Fibroblast of lung (primary cell): ENCODE data around the gene MAPKAPK2. TPM values are rescaled to one million over a fixed set of nuclear protein-coding genes. Genes with fewer than 3 reads are reported as not detected.

Experiments used
- DNase-seq, 2 donors: peaks; one replicate each; pipeline versions ENCODE4 v3.0.0 to v3.0.0-alpha.2; 2010; ENCODE audit warnings: low read depth in 2 of 2
- H2AFZ ChIP-seq: 2 replicates; pipeline ENCODE4 v1.5.1; 2012; ENCODE audit warnings: low read length, control low read depth, inconsistent platforms
- H3K27ac ChIP-seq: 2 replicates; pipeline ENCODE4 v1.5.1; 2011; ENCODE audit warnings: low read length, control low read depth; ENCODE audit not compliant: insufficient read depth
- H3K27me3 ChIP-seq: 2 replicates; pipeline ENCODE4 v1.5.1; 2011; ENCODE audit warnings: mild to moderate bottlenecking, low read length; ENCODE audit not compliant: control insufficient read depth, insufficient read depth
- H3K36me3 ChIP-seq: 2 replicates; pipeline ENCODE4 v1.5.1; 2011; ENCODE audit warnings: low read length; ENCODE audit not compliant: control insufficient read depth, insufficient read depth
- H3K4me1 ChIP-seq: 2 replicates; pipeline ENCODE4 v1.5.1; 2011; ENCODE audit warnings: low read length; ENCODE audit not compliant: control insufficient read depth, insufficient read depth; ENCODE audit errors: extremely low read depth
- H3K4me2 ChIP-seq: 2 replicates; pipeline ENCODE4 v1.5.1; 2011; ENCODE audit warnings: low read length, control low read depth; ENCODE audit not compliant: insufficient read depth; ENCODE audit errors: extremely low read depth
- H3K4me3 ChIP-seq, 4 experiments: fragments of 200-600 bp in 1 of 4; sonication (generic) in 1 of 4; replicated peaks in 1 of 4; 2 replicates each; pipeline ENCODE4 v1.5.1; 2011 to 2016; ENCODE audit warnings: low read length in 4 of 4, low read depth in 3 of 4, mild to moderate bottlenecking in 3 of 4, control low read depth in 2 of 4, inconsistent platforms in 1 of 4, mixed read lengths in 1 of 4; ENCODE audit not compliant: insufficient read depth in 1 of 4; ENCODE audit errors: control extremely low read depth in 1 of 4
- H3K79me2 ChIP-seq: 2 replicates; pipeline ENCODE4 v1.5.1; 2012; ENCODE audit warnings: mild to moderate bottlenecking, low read length, inconsistent platforms; ENCODE audit not compliant: control insufficient read depth, insufficient read depth
- H3K9ac ChIP-seq: 2 replicates; pipeline ENCODE4 v1.5.1; 2011; ENCODE audit warnings: mild to moderate bottlenecking, low read length, control low read depth; ENCODE audit not compliant: insufficient read depth
- H3K9me3 ChIP-seq: 2 replicates; pipeline ENCODE4 v1.5.1; 2012; ENCODE audit warnings: low read depth, low read length; ENCODE audit not compliant: control insufficient read depth, insufficient read depth
- H4K20me1 ChIP-seq: 2 replicates; pipeline ENCODE4 v1.5.1; 2011; ENCODE audit warnings: low read length; ENCODE audit not compliant: control insufficient read depth, insufficient read depth; ENCODE audit errors: extremely low read depth
- CTCF ChIP-seq, 2 donors: IDR thresholded peaks in 1 of 2; conservative IDR thresholded peaks in 1 of 2; 1 replicate in 1 of 2; 2 replicates in 1 of 2; pipeline ENCODE4 v1.5.1; 2011 to 2012; ENCODE audit warnings: low read length in 2 of 2, control low read depth in 1 of 2, inconsistent platforms in 1 of 2, low read depth in 1 of 2, mild to moderate bottlenecking in 1 of 2
- EZH2 ChIP-seq: IDR thresholded peaks from 2 replicates; pipeline ENCODE4 v1.5.1; 2012; ENCODE audit warnings: low read length, control low read depth, mild to moderate bottlenecking; ENCODE audit errors: missing control alignments
- polyA plus RNA-seq, 2 donors: library from polyadenylated mRNA; depleted of rRNA in 1 of 2; stranded (reverse) in 1 of 2; unstranded in 1 of 2; fragments of >200 nt; gene quantifications; 2 replicates each; pipeline ENCODE4 v1.2.1, GENCODE V29; 2011 to 2012; ENCODE audit warnings: missing spikeins in 1 of 2
- total RNA-seq: library from RNA; depleted of rRNA; stranded (reverse); fragments of >200 nt; gene quantifications from 2 replicates; pipeline ENCODE4 v1.2.1, GENCODE V29; 2014

The MAPKAPK2 gene
- total and polyA plus RNA-seq, 2 donors (not counting 1 experiment from before 2014, with no cell fraction given), result 51.9 to 85.7 TPM

GRCh38 chr1:206783506-206783905, 98.8 kb downstream of the MAPKAPK2 start:
- H3K4me2 ChIP-seq, result no peak overlapping the region
- no peak overlapping the region for H3K9ac ChIP-seq
- H3K79me2 ChIP-seq, result no peaks in the 10 kb centered on the region
- H2AFZ ChIP-seq, result no peak overlapping the region
- peaks cover 2% of the 10 kb centered on the region for H3K27me3 ChIP-seq
- TF ChIP-seq CTCF (conservative IDR thresholded peaks at IDR 0.05 in 1 of 2, IDR thresholded peaks at IDR 0.05 in 1 of 2; ENCODE audit: low read depth in 1 of 2, low read length in 2 of 2), result no peak
- no peak for TF ChIP-seq EZH2
- H3K27ac ChIP-seq, result no peak overlapping the region
- no peak overlapping the region for H3K4me3 ChIP-seq
- no peak for DNase-seq
- no peaks in the 10 kb centered on the region for H4K20me1 ChIP-seq
- no peaks in the 10 kb centered on the region for H3K9me3 ChIP-seq
- no peaks in the 10 kb centered on the region for H3K4me1 ChIP-seq
- H3K36me3 ChIP-seq, result no peaks in the 10 kb centered on the region

Other genes starting within 250 kb of the MAPKAPK2 start
- gene IKBKE, start 214.4 kb upstream of the MAPKAPK2 start, total RNA-seq, result 9.6 and 10.0 TPM in 2 replicates
- gene IKBKE, start 214.4 kb upstream of the MAPKAPK2 start, polyA plus RNA-seq, result 12.4 and 13.1 TPM in 2 replicates
- 1.8 and 3.0 TPM in 2 replicates for gene RASSF5, start 177.4 kb upstream of the MAPKAPK2 start, total RNA-seq
- gene RASSF5, start 177.4 kb upstream of the MAPKAPK2 start, polyA plus RNA-seq, result 1.3 and 2.2 TPM in 2 replicates
- gene EIF2D, start 72.4 kb upstream of the MAPKAPK2 start, total RNA-seq, result 50.1 and 53.0 TPM in 2 replicates
- gene EIF2D, start 72.4 kb upstream of the MAPKAPK2 start, polyA plus RNA-seq, result 59.8 and 67.3 TPM in 2 replicates
- 28.5 and 38.5 TPM in 2 replicates for gene DYRK3, start 49.4 kb upstream of the MAPKAPK2 start, total RNA-seq
- gene DYRK3, start 49.4 kb upstream of the MAPKAPK2 start, polyA plus RNA-seq, result 9.3 and 10.2 TPM in 2 replicates
- gene IL19, start 85.9 kb downstream of the MAPKAPK2 start, total RNA-seq, result not detected in 2 replicates
- not detected in 2 replicates for gene IL19, start 85.9 kb downstream of the MAPKAPK2 start, polyA plus RNA-seq
- gene IL10, start 87.6 kb downstream of the MAPKAPK2 start, total RNA-seq, result not detected in 2 replicates
- gene IL10, start 87.6 kb downstream of the MAPKAPK2 start, polyA plus RNA-seq, result not detected in 2 replicates
- not detected in 2 replicates for gene IL20, start 180.7 kb downstream of the MAPKAPK2 start, total RNA-seq
- not detected in 2 replicates for gene IL20, start 180.7 kb downstream of the MAPKAPK2 start, polyA plus RNA-seq
- gene IL24, start 212.5 kb downstream of the MAPKAPK2 start, total RNA-seq, result 0.17 TPM in 1 of 2 replicates, not detected in the other
- gene IL24, start 212.5 kb downstream of the MAPKAPK2 start, polyA plus RNA-seq, result 0.54 TPM in 1 of 2 replicates, not detected in the other
- 0.26 and 0.33 TPM in 2 replicates for gene FCMR, start 237.0 kb downstream of the MAPKAPK2 start, total RNA-seq
- 1.5 and 4.3 TPM in 2 replicates for gene FCMR, start 237.0 kb downstream of the MAPKAPK2 start, polyA plus RNA-seq